22Rv1 (cell line): ENCODE results near the gene HSD3B7.

Source experiments
- H3K27ac ChIP-seq: fragments of 450-650 bp; 2 replicates; pipeline ENCODE4 v1.5.1; 2017
- ZFX ChIP-seq: fragments of 450-650 bp; IDR thresholded peaks from 2 replicates; pipeline ENCODE4 v1.6.1; 2017; ENCODE audit warnings: antibody characterized with exemption, borderline replicate concordance
- TF ChIP-seq, protein P1 (sequence below): fragments of 450-650 bp; IDR thresholded peaks from 2 replicates; pipeline ENCODE4 v1.5.1; 2017; ENCODE audit warnings: mild to moderate bottlenecking

HSD3B7 gene

DNA sequence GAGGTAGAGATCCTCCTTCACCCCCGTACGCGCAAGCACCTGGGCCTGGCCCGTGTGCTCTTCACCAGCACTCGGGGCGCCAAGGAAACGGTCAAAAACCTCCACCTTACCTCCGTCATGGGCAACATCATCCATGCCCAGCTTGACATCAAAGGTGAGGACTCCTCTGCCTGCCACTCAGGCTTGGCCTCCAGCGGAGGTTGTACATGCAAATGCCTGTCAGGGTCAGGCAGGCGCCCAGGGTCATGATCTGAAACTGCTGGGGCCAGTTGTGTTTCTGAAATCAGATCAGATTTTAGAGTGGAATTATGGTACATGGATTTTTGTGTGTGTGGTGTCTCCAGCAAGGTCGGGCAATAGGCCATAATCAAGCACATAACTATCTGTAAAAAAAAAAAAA, 23.6 kb upstream of the HSD3B7 start:
- TF ChIP-seq ZFX = no peak
- TF ChIP-seq, protein P1, sequence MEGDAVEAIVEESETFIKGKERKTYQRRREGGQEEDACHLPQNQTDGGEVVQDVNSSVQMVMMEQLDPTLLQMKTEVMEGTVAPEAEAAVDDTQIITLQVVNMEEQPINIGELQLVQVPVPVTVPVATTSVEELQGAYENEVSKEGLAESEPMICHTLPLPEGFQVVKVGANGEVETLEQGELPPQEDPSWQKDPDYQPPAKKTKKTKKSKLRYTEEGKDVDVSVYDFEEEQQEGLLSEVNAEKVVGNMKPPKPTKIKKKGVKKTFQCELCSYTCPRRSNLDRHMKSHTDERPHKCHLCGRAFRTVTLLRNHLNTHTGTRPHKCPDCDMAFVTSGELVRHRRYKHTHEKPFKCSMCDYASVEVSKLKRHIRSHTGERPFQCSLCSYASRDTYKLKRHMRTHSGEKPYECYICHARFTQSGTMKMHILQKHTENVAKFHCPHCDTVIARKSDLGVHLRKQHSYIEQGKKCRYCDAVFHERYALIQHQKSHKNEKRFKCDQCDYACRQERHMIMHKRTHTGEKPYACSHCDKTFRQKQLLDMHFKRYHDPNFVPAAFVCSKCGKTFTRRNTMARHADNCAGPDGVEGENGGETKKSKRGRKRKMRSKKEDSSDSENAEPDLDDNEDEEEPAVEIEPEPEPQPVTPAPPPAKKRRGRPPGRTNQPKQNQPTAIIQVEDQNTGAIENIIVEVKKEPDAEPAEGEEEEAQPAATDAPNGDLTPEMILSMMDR = no peak
- H3K27ac ChIP-seq = no peak overlapping the region

DNA sequence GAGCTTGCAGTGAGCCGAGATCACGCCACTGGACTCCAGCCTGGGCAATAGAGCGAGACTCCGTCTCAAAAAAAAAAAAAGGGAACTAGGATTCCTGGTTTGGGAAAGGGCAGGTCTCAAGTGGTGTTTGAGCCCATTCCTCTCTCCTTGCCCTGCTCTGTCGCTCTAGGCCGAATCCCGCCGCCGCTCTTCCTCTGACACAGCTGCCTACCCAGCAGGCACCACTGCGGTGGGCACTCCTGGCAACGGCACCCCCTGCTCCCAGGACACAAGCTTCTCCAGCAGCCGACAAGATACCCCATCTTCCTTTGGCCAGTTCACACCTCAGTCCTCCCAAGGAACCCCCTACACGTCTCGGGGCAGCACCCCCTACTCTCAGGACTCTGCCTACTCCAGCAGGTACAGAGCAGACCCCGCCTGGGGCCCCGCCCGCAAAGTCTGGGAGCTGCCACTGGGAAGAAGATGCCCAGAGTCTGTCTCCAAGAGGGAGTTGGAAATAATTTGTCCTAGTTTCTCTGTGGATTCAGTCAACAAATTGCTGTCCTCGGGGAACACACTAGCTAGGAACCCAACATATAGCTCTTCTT, 21.0 kb upstream of the HSD3B7 start:
- TF ChIP-seq, protein P1 = no peak
- no peak for TF ChIP-seq ZFX
- H3K27ac ChIP-seq = no peak overlapping the region

DNA sequence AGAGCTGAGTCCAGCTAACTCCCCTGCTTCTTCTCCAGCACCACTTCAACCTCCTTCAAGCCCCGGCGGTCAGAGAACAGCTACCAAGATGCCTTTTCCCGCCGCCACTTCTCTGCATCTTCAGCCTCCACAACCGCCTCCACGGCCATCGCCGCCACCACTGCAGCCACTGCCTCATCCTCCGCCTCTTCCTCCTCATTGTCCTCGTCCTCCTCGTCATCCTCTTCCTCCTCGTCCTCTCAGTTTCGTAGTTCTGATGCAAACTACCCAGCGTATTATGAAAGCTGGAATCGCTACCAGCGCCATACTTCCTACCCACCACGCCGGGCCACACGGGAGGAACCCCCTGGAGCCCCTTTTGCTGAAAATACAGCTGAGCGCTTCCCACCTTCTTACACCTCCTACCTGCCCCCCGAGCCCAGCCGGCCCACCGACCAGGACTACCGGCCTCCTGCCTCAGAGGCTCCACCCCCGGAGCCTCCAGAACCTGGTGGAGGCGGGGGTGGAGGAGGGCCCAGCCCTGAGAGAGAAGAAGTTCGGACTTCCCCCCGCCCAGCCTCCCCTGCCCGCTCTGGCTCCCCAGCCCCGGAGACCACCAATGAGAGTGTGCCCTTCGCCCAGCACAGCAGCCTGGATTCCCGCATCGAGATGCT, 20.3 kb upstream of the HSD3B7 start:
- TF ChIP-seq, protein P1 = no peak
- TF ChIP-seq ZFX = no peak
- H3K27ac ChIP-seq = no peak overlapping the region

DNA sequence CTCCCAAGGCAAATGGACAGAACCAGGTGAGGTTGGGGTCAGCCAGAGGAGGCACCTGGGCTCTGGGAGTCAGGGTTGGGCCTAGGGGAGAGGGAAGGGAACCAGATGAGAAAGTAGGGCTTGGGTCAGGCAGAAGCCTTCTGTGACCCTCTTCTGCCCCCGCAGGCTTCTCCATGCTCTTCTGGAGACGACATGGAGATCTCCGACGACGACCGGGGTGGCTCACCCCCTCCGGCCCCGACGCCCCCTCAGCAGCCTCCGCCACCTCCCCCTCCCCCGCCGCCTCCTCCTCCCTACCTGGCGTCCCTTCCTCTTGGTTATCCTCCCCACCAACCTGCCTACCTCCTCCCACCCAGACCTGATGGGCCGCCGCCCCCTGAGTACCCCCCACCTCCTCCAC, 19.6 kb upstream of the HSD3B7 start:
- no peak for TF ChIP-seq ZFX
- TF ChIP-seq, protein P1 = no peak

DNA sequence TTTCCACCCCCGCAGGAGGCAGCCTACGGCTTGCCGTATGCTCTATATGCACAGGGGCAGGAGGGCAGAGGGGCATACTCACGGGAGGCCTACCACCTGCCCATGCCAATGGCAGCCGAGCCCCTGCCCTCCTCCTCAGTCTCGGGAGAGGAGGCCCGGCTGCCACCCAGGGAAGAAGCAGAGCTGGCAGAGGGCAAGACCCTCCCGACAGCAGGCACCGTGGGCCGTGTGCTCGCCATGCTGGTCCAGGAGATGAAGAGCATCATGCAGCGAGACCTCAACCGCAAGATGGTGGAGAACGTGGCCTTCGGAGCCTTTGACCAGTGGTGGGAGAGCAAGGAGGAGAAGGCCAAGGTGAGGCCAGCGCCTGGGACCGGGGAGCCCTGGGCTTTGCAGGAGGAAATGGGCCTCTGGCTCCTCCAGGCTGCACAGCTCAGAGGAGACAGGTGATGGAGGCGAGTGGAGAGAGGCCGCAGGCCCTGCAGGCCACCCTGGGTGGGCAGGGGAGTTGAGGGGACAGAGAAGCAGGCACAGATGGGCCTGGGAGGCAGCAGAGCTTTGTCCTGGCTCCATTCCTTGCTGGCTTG, 18.9 kb upstream of the HSD3B7 start:
- no peak for TF ChIP-seq ZFX
- TF ChIP-seq, protein P1 = no peak
- H3K27ac ChIP-seq = no peak overlapping the region

More for the DNA sequence above, 19.6 kb upstream of the HSD3B7 start:
- no peak overlapping the region for H3K27ac ChIP-seq

DNA sequence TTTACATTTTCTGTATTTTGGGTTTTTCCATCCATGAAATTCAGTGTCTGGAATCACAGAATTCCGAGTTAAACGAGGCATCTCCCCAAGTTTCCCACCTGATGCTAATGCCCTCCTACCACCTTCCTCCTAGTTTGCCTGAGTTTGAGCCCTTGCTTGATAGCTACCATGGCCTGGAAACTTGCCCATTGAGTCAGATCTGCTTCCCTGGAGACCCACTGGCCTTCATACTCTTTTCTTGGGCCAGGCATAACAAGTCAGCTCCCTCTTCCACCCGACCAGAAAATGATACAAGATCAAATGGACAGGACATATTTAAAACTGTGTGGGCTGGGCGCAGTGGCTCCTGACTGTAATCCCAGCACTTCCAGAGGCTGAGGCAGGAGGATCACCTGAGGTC, 17.2 kb upstream of the HSD3B7 start:
- H3K27ac ChIP-seq = no peak overlapping the region
- TF ChIP-seq, protein P1 = no peak
- TF ChIP-seq ZFX = no peak

DNA sequence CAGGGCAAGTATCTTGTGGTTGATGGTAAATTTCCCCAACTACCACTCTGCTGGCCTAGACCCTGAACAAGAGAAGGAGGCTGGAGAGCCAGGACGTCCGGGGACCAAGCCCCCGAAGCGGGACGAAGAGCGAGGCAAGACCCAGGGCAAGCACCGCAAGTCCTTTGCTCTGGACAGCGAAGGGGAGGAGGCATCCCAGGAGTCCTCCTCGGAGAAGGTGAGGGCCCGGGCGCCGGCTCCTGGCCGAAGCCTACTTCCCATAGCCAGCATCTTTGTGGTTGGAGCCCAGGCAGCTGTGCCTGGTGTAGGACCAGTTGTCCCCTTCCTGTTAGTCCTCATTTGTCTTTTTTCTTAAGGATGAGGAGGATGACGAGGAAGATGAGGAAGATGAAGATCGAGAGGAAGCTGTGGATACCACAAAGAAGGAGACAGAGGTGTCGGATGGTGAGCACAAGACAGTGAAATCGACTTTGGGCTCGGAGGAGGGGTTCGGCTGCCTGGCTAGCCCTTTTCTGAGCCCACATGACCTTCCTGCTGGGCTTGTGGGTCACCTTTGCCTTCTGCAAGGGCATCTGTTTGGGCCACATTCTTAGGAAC, 15.7 kb upstream of the HSD3B7 start:
- no peak overlapping the region for H3K27ac ChIP-seq
- TF ChIP-seq ZFX = no peak
- TF ChIP-seq, protein P1 = no peak
